Lower leg skin (tissue), 4 donors: ENCODE measurements around the gene SMPX. TPM values are rescaled to one million over a fixed set of nuclear protein-coding genes. Genes with fewer than 3 reads are reported as not detected.

Source experiments
- DNase-seq, 2 donors: peaks; one replicate each; pipeline ENCODE4 v3.0.0-alpha.2; 2019; ENCODE audit warnings: low spot score in 2 of 2
- H3K4me3 ChIP-seq: fragments of 200-600 bp; sonication (generic); 2 replicates; pipeline ENCODE4 v1.5.1; 2017; ENCODE audit warnings: mild to moderate bottlenecking, low read depth; ENCODE audit not compliant: poor library complexity, severe bottlenecking
- CTCF ChIP-seq, 3 donors: fragments of 450-650 bp; IDR thresholded peaks; one replicate each; pipeline ENCODE4 v1.5.1; 2016; ENCODE audit warnings: antibody characterized with exemption in 3 of 3, mild to moderate bottlenecking in 3 of 3, moderate library complexity in 2 of 3
- POLR2A ChIP-seq, 2 donors: fragments of 450-650 bp; IDR thresholded peaks; one replicate each; pipeline ENCODE4 v1.6.1; 2016 to 2017; ENCODE audit warnings: antibody characterized with exemption in 2 of 2, mild to moderate bottlenecking in 1 of 2, moderate library complexity in 1 of 2
- WGBS, 2 donors: methylation state at CpG; one replicate each; pipeline ENCODE4 v1.1.5; 2018; 5-methylcytosine and 5-hydroxymethylcytosine counted together
- intact Hi-C: fragments of 100-400 bp; cut with DNase I; formaldehyde crosslinking; loops from one replicate; pipeline ENCODE4 v1.15.0; 2023; ENCODE audit warnings: low total_unique reads
- total RNA-seq, 4 donors: library from RNA; depleted of rRNA; stranded (reverse); fragments of >200 nt; gene quantifications; one replicate each; pipeline ENCODE4 v1.1.0, GENCODE V29; 2016

The SMPX gene
- total RNA-seq, 4 donors from 2014 or later = not detected

- TF ChIP-seq POLR2A (IDR thresholded peaks at IDR 0.05) = no peak
- TF ChIP-seq CTCF (IDR thresholded peaks at IDR 0.05) = no peak
- WGBS, 2 donors = 13 to 37% methylated on average over 4 to 23 of the region's 23 CpGs
- intact Hi-C loops = no loop called here
- DNase-seq = no peak
- no peak overlapping the region for H3K4me3 ChIP-seq
Observed at GRCh38 chrX:21658746-21659145, 99.2 kb downstream of the SMPX start.

DNA sequence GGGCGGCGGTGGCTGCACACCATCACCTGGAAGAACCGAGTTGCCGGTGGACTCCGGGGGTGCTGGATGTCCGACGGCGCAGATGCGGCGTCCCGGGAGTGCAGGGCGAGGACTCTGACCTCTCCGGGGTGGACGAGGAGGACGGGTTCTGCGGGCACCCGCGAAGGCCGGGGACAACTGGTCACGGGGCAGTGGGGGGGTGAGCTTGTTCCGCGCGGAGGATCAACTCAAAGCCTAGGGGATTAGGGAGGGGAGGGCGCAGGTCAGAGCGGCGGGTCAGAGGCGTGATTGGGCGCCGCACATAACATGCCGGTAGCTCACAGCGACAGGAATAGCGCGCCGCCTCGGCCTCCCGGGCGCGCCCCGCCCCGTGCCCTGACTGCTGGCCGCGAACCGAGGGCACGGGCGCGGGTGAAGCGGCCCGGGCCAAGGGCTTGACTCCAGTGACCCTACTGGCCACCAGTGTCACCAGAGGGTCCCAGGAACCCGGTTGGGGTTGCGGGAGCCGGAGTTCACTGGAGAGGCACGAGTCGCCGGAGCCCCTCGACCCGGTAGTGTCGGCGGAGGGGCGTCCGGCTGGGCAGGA lies 99.7 kb downstream of the SMPX start, which contains the start of gene KLHL34:
Gene KLHL34 (minus strand): TSS at position 179 of the 586 bp plus-strand sequence. CDS start 542 bp downstream, outside the sequence.
- DNase-seq = no peak
- TF ChIP-seq CTCF (IDR thresholded peaks at IDR 0.05) (no peak), POLR2A (IDR thresholded peaks at IDR 0.05) (no peak)
- intact Hi-C loops = no loop called here
- WGBS, 2 donors = 13 to 53% methylated on average over 12 to 57 of the region's 60 CpGs
- no peak within 1 kb of the TSS for H3K4me3 ChIP-seq

DNA sequence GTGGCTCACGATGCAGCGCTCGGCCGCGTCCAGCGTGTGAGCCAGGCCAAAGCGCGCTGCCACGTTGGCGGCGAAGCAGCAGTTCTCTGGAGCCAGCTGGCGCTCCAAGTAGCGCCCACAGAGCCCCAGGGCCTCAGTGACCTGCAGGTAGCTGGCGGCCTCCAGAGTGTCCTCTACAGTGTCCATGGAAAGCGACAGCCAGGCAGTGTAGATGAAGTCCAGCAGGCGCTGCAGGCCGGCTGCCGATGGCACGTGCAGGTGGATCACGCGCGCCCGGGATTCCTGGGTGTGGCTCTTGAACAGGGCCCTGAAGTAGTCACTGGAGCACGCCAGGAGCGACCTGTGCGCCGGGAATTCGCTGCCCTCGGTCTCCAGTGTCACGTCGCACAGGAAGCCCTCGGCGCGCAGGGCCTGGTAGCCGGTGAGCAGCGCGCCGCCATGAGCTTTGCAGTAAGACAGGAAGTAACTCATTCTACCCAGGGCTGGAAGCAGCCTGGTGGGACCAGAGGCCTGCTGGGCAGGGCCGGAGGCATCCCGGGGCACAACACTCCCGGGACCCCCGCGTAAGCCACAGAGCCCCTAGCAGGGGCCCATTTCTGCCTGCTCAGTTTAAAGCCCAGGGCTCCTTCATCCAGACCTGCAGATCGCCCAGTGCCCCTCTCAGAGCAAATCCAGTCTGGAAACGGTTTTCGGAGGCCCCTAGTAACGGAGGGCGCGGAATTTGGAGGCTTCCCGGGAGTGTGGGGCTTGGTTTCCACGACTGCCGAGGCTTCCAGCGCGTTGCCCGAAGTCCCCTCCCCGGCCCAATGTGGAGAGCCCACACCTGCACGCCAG lies 100.4 kb downstream of the SMPX start:
- 70 to 71% methylated on average over 16 to 35 of the region's 57 CpGs for WGBS, 2 donors
- no peak for DNase-seq
- intact Hi-C loops = no loop called here
- TF ChIP-seq CTCF (IDR thresholded peaks at IDR 0.05) (no peak), POLR2A (IDR thresholded peaks at IDR 0.05) (no peak)
- no peak overlapping the region for H3K4me3 ChIP-seq

DNA sequence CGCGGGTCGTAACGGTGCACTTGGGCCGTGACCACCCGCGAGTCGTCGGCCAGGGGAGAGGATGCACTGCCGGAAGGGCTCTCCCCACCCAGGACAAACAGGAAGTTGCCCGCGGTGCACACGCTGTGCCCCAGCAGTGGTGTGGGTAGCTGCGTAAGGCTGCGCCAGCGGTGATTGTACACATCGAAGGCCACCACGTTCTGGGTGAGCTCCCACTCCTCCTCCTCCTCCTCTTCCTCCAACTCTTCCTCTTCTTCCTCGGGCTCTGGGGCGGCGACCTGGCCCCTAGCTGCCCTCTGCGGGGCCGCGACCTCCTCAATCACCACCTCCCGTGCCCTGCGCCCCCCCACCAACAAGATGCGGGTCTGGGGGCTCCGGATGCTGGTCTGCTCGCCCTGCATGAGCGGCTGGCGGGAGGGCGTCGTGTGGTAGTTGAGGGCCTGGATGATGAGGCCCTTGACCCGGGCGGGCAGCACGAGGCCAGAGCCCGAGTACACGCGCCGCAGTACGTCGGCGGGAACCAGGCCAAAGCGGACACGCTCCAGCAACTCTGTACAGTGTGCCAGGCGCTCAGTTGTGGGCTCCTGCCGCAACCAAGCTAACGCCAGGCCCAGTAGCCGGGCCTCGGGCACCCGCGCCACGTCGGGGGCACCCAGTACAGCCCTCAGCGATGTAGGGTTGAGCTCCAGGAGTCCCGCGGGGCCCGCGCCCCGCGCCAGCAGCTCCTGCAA lies 101.2 kb downstream of the SMPX start:
- intact Hi-C loops = no loop called here
- no peak overlapping the region for H3K4me3 ChIP-seq
- TF ChIP-seq POLR2A (IDR thresholded peaks at IDR 0.05) = no peak
- TF ChIP-seq CTCF (IDR thresholded peaks at IDR 0.05) = no peak
- DNase-seq = no peak
- 48 to 76% methylated on average over 19 to 61 of the region's 61 CpGs for whole genome bisulfite sequencing, 2 donors

Other genes with a start within 250 kb of the SMPX start
- under 1 TPM; 0.23 to 0.59 (median 0.37) TPM for gene KLHL34, start 99.8 kb downstream of the SMPX start, total RNA-seq
- gene MBTPS2, start 81.5 kb upstream of the SMPX start, total RNA-seq = 1 to 10 TPM; 4.8 to 7.0 (median 5.9) TPM
- gene YY2, start 97.9 kb upstream of the SMPX start, total RNA-seq = 1 to 10 TPM in 3 of 4 donors, under 1 TPM in 1; 0.42 to 2.6 (median 1.7) TPM
- 10 to 100 TPM; 20.2 to 30.6 (median 24.0) TPM for gene SMS, start 182.6 kb upstream of the SMPX start, total RNA-seq